IPS-15b (cell line): Measurements from ENCODE around the gene SNX9.

Source experiments
- H3K27me3 ChIP-seq: one replicate; pipeline ENCODE4 v1.6.1; 2013; ENCODE audit warnings: low read length; ENCODE audit not compliant: control insufficient read depth, insufficient read depth
- H3K36me3 ChIP-seq: one replicate; pipeline ENCODE4 v1.6.1; 2013; ENCODE audit warnings: low read length; ENCODE audit not compliant: control insufficient read depth, insufficient read depth
- H3K4me1 ChIP-seq: one replicate; pipeline ENCODE4 v1.6.1; 2013; ENCODE audit warnings: mild to moderate bottlenecking, low read length; ENCODE audit not compliant: control insufficient read depth, insufficient read depth
- H3K4me3 ChIP-seq: one replicate; pipeline ENCODE4 v1.5.1; 2013; ENCODE audit warnings: low read depth, low read length
- H3K9ac ChIP-seq: one replicate; pipeline ENCODE4 v1.6.1; 2013; ENCODE audit warnings: low read depth, mild to moderate bottlenecking, low read length
- H3K9me3 ChIP-seq: one replicate; pipeline ENCODE4 v1.6.1; 2013; ENCODE audit warnings: mild to moderate bottlenecking, low read length; ENCODE audit not compliant: control insufficient read depth, insufficient read depth

SNX9 gene

GRCh38 chr6:157822245-157823000 lies 623 bp upstream of the SNX9 start:
- Histone ChIP-seq H3K4me1 (peaks cover 6% of the 10 kb centered on the region), H3K9me3 (no peaks in the 10 kb centered on the region), H3K27me3 (peaks cover 6% of the 10 kb centered on the region), H3K4me3 (peak overlapping the region; percentile 56), H3K9ac (peak overlapping the region; percentile 32), H3K36me3 (no peaks in the 10 kb centered on the region)

- H3K4me1 ChIP-seq: peaks cover 6% of the 10 kb centered on the region
- no peaks in the 10 kb centered on the region for H3K9me3 ChIP-seq
- H3K36me3 ChIP-seq: no peaks in the 10 kb centered on the region
- peak overlapping the region; percentile 72 for H3K4me3 ChIP-seq
- peak overlapping the region; percentile 38 for H3K9ac ChIP-seq
- H3K27me3 ChIP-seq: peaks cover 6% of the 10 kb centered on the region
Observed at GRCh38 chr6:157823528-157824370, 703 bp downstream of the SNX9 start.

DNA sequence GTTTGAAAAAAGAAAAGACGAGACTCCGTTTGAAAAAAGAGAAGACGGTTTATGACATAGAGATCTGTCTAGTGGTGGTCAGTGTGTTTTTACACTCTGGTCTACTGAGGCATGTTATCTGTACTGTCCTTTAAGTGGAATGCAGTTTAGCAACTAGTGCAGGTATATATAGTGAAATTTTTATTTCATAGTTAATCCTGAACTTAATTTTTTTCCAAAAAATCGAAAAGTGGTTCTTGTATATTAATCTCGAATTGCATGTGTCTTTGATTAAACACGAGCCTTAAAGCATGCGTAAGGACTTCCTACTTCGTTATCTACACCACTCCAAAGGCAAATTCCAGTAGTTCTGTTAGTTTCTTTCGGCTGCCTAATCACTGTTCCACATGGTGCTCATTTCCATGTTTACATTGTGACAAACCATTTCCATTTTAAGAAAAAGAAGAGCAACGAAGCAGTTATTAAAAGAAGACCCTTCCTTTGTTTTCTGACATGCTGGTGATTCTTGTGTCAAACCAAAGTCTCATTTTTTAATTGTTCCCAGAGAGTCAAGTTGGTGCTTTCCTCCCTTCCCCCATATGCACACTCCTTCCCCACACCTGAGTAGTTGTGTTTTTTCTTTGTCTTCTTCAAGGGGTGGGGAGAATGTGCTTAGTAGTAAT lies 2.3 kb downstream of the SNX9 start:
- no peaks in the 10 kb centered on the region for H3K9me3 ChIP-seq
- H3K4me1 ChIP-seq: peaks cover 11% of the 10 kb centered on the region
- peaks cover 6% of the 10 kb centered on the region for H3K27me3 ChIP-seq
- peak overlapping the region; percentile 27 for H3K4me3 ChIP-seq
- H3K9ac ChIP-seq: no peak overlapping the region
- no peaks in the 10 kb centered on the region for H3K36me3 ChIP-seq

DNA sequence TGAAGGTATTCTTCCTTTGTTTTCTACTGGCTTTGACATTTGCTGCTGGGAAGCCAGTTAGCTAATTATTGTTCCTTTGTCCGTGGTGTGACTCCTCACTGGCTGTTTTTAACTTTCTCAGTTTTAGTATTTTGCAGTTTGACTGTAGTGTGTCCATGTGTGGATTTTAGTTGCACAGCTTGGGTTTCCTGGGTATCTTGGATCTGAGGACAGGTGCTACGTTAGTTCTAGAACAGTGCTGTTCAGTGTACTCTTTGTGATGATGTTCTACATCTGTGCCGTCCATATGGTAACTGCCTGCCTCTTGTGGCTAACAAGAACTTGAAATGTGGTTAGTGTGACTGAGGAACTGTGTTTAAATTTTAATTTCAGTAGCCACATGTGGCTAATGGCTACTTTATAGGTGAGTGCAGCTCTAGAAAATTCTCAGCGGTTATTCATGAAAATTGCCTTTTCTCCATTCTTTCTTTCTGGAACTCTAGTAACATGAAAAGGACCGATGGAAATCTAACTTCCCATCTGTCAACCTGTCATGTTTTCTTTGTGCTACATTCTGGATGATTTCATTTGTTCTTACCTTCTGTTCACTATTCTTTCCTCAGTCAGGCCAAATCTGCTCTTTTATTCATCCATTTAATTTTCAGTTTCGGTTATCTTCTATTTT lies 7.4 kb downstream of the SNX9 start:
- Histone ChIP-seq H3K4me1 (peaks cover 39% of the 10 kb centered on the region), H3K27me3 (no peaks in the 10 kb centered on the region), H3K9me3 (no peaks in the 10 kb centered on the region), H3K9ac (no peak overlapping the region), H3K36me3 (no peaks in the 10 kb centered on the region), H3K4me3 (no peak overlapping the region)

DNA sequence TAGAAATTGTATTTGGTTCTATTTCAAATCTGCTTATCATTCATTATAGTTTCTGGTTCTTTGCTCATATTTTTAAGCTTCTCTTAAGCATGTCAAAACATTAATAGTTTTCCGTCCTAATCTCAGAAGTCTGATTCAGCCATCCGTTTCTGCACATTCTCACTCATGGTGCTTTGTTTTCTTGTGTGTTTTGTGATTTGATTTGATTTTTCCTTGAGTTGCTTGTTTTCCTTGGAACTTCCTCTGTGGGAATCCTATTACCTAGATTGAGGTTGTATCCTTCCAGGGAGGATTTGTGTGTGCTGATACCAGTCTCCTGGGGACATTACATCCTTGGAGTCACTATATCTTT lies 7.9 kb downstream of the SNX9 start:
- no peak overlapping the region for H3K4me3 ChIP-seq
- H3K27me3 ChIP-seq: no peaks in the 10 kb centered on the region
- H3K36me3 ChIP-seq: no peaks in the 10 kb centered on the region
- no peak overlapping the region for H3K9ac ChIP-seq
- H3K4me1 ChIP-seq: peaks cover 35% of the 10 kb centered on the region
- H3K9me3 ChIP-seq: no peaks in the 10 kb centered on the region

- Histone ChIP-seq H3K36me3 (no peaks in the 10 kb centered on the region), H3K9ac (no peak overlapping the region), H3K9me3 (no peaks in the 10 kb centered on the region), H3K4me1 (peaks cover 35% of the 10 kb centered on the region), H3K27me3 (no peaks in the 10 kb centered on the region), H3K4me3 (no peak overlapping the region)
Observed at GRCh38 chr6:157831424-157832249, 8.6 kb downstream of the SNX9 start.

- peaks cover 35% of the 10 kb centered on the region for H3K4me1 ChIP-seq
Observed at GRCh38 chr6:157832250-157832967, 9.4 kb downstream of the SNX9 start.

DNA sequence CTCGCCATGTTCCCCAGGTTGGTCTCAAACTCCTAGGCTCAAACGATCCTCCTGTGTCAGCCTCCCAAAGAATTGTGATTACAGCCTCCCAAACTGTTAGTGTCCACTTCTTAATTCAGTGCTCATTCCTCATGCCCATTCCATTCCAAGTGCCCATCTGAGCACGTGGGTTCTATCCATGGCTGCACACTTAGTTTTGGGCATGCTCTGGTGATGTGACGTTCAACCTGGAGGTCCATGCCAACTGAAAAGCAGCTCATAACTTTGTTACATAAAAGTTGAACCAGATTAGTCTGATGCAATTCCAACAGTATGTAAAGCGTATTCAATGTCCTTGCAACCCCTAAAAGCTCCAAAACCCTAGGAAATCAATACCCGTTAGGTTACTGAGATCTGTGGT lies 11.5 kb downstream of the SNX9 start:
- no peak overlapping the region for H3K4me3 ChIP-seq
- no peak overlapping the region for H3K9ac ChIP-seq
- no peaks in the 10 kb centered on the region for H3K36me3 ChIP-seq
- H3K4me1 ChIP-seq: peaks cover 39% of the 10 kb centered on the region
- H3K27me3 ChIP-seq: no peaks in the 10 kb centered on the region
- H3K9me3 ChIP-seq: no peaks in the 10 kb centered on the region

More at GRCh38 chr6:157832250-157832967, 9.4 kb downstream of the SNX9 start:
- Histone ChIP-seq H3K9ac (no peak overlapping the region), H3K9me3 (no peaks in the 10 kb centered on the region), H3K4me3 (no peak overlapping the region), H3K27me3 (no peaks in the 10 kb centered on the region), H3K36me3 (no peaks in the 10 kb centered on the region)

GRCh38 chr6:157838718-157839430 lies 15.8 kb downstream of the SNX9 start:
- peaks cover 9% of the 10 kb centered on the region for H3K4me1 ChIP-seq

GRCh38 chr6:157839606-157840005 lies 16.6 kb downstream of the SNX9 start:
- H3K4me1 ChIP-seq: peaks cover 8% of the 10 kb centered on the region
- no peaks in the 10 kb centered on the region for H3K36me3 ChIP-seq
- no peaks in the 10 kb centered on the region for H3K27me3 ChIP-seq

More at GRCh38 chr6:157838718-157839430, 15.8 kb downstream of the SNX9 start:
- no peaks in the 10 kb centered on the region for H3K27me3 ChIP-seq
- no peak overlapping the region for H3K4me3 ChIP-seq
- no peaks in the 10 kb centered on the region for H3K9me3 ChIP-seq
- H3K36me3 ChIP-seq: no peaks in the 10 kb centered on the region
- no peak overlapping the region for H3K9ac ChIP-seq

More at GRCh38 chr6:157839606-157840005, 16.6 kb downstream of the SNX9 start:
- H3K9ac ChIP-seq: no peak overlapping the region
- no peak overlapping the region for H3K4me3 ChIP-seq
- no peaks in the 10 kb centered on the region for H3K9me3 ChIP-seq
